Measurements from ENCODE around the gene TMEM240. TPM values are rescaled to one million over a fixed set of nuclear protein-coding genes. Genes with fewer than 3 reads are reported as not detected.
"Not testable (repeated sequence)": the region's sequence is repeated elsewhere in the genome, so short reads cannot be mapped to it uniquely, and the experiment has no call there.

The TMEM240 gene
- total RNA-seq, 1 experiment from 2014 or later, result 0.87 TPM

GRCh38 chr1:1523651-1524050 is 16.8 kb downstream of the TMEM240 start:
- H3K27me3 ChIP-seq (ENCODE audit: low read length); intact Hi-C loops (cut with micrococcal nuclease); ATAC-seq; H4K20me1 ChIP-seq (ENCODE audit: low read length); H3K27ac ChIP-seq (ENCODE audit: low read length); H3K9ac ChIP-seq (ENCODE audit: low read length); H3K9me2 ChIP-seq (replicated peaks; ENCODE audit: low read length); H3K4me3 ChIP-seq (ENCODE audit: low read length); H3K79me2 ChIP-seq (ENCODE audit: low read length); H2AFZ ChIP-seq (ENCODE audit: low read length); H3F3A ChIP-seq (ENCODE audit: low read length, unreplicated experiment); DNase-seq; POLR2A ChIA-PET (ENCODE audit: unreplicated experiment); CTCF ChIA-PET; BruUV-seq (replicated peaks); H3K9me3 ChIP-seq (ENCODE audit: low read length); H3K4me2 ChIP-seq (ENCODE audit: low read length); H3K4me1 ChIP-seq (ENCODE audit: insufficient read depth, low read length): not testable (repeated sequence)
- H3K36me3 ChIP-seq (ENCODE audit: low read depth, low read length), result peaks cover 43% of the 10 kb centered on the region

- CTCF ChIA-PET; H3K4me1 ChIP-seq (ENCODE audit: insufficient read depth, low read length); POLR2A ChIA-PET (ENCODE audit: unreplicated experiment); H3K4me2 ChIP-seq (ENCODE audit: low read length); H3K27ac ChIP-seq (ENCODE audit: low read length); H3K79me2 ChIP-seq (ENCODE audit: low read length); ATAC-seq; BruUV-seq (replicated peaks); H3K4me3 ChIP-seq (ENCODE audit: low read length); H3F3A ChIP-seq (ENCODE audit: low read length, unreplicated experiment); H3K27me3 ChIP-seq (ENCODE audit: low read length); H4K20me1 ChIP-seq (ENCODE audit: low read length); DNase-seq; H3K9me2 ChIP-seq (replicated peaks; ENCODE audit: low read length); H3K9me3 ChIP-seq (ENCODE audit: low read length); intact Hi-C loops (cut with micrococcal nuclease); H2AFZ ChIP-seq (ENCODE audit: low read length); H3K9ac ChIP-seq (ENCODE audit: low read length): not testable (repeated sequence)
- H3K36me3 ChIP-seq (ENCODE audit: low read depth, low read length), result peaks cover 40% of the 10 kb centered on the region
Observed at GRCh38 chr1:1523226-1523625, 17.2 kb downstream of the TMEM240 start.

- DNase-seq; H3F3A ChIP-seq (ENCODE audit: low read length, unreplicated experiment); H3K9me3 ChIP-seq (ENCODE audit: low read length); H3K9ac ChIP-seq (ENCODE audit: low read length); ATAC-seq; H3K27me3 ChIP-seq (ENCODE audit: low read length); H3K4me1 ChIP-seq (ENCODE audit: insufficient read depth, low read length); H2AFZ ChIP-seq (ENCODE audit: low read length); H3K27ac ChIP-seq (ENCODE audit: low read length); intact Hi-C loops (cut with micrococcal nuclease); H4K20me1 ChIP-seq (ENCODE audit: low read length); H3K4me3 ChIP-seq (ENCODE audit: low read length); H3K4me2 ChIP-seq (ENCODE audit: low read length); BruUV-seq (replicated peaks); CTCF ChIA-PET; H3K79me2 ChIP-seq (ENCODE audit: low read length); H3K9me2 ChIP-seq (replicated peaks; ENCODE audit: low read length); POLR2A ChIA-PET (ENCODE audit: unreplicated experiment): not testable (repeated sequence)
- peaks cover 39% of the 10 kb centered on the region for H3K36me3 ChIP-seq (ENCODE audit: low read depth, low read length)
Observed at GRCh38 chr1:1522536-1522935, 17.9 kb downstream of the TMEM240 start.

- H3K79me2 ChIP-seq (ENCODE audit: low read length), result peaks cover 4% of the 10 kb centered on the region; the same call in 1 of the 2 replicates
- no peaks in the 10 kb centered on the region for H3F3A ChIP-seq (ENCODE audit: low read length, unreplicated experiment)
- BruUV-seq (replicated peaks), result no TSS peak
- H3K9me3 ChIP-seq (ENCODE audit: low read length), result no peaks in the 10 kb centered on the region
- no peak overlapping the region for H2AFZ ChIP-seq (ENCODE audit: low read length)
- H3K4me3 ChIP-seq (ENCODE audit: low read length), result no peak overlapping the region
- no peaks in the 10 kb centered on the region for H4K20me1 ChIP-seq (ENCODE audit: low read length)
- no peaks in the 10 kb centered on the region for H3K9me2 ChIP-seq (replicated peaks; ENCODE audit: low read length)
- intact Hi-C loops (cut with micrococcal nuclease), result no loop called here
- H3K27me3 ChIP-seq (ENCODE audit: low read length), result no peaks in the 10 kb centered on the region
- DNase-seq (no peak), ATAC-seq (no peak)
- ChIA-PET CTCF (no interaction called here), POLR2A (ENCODE audit: unreplicated experiment) (no interaction called here)
- H3K9ac ChIP-seq (ENCODE audit: low read length), result no peak overlapping the region
- H3K36me3 ChIP-seq (ENCODE audit: low read depth, low read length), result peaks cover 38% of the 10 kb centered on the region
- no peak overlapping the region for H3K4me2 ChIP-seq (ENCODE audit: low read length)
- TF ChIP-seq EZH2 (IDR thresholded peaks at IDR 0.05; ENCODE audit: low read length, unreplicated experiment) (no peak), CTCF (conservative IDR thresholded peaks at IDR 0.05; ENCODE audit: low read depth, low read length) (no peak), EZH2phosphoT487 (IDR thresholded peaks at IDR 0.05; ENCODE audit: borderline replicate concordance, low read length) (no peak)
- H3K27ac ChIP-seq (ENCODE audit: low read length), result no peak overlapping the region
- H3K4me1 ChIP-seq (ENCODE audit: insufficient read depth, low read length), result no peaks in the 10 kb centered on the region
Observed at GRCh38 chr1:1521331-1521730, 19.1 kb downstream of the TMEM240 start.

- H3K9me2 ChIP-seq (replicated peaks; ENCODE audit: low read length); intact Hi-C loops (cut with micrococcal nuclease); ATAC-seq; H3K4me2 ChIP-seq (ENCODE audit: low read length); H3K9me3 ChIP-seq (ENCODE audit: low read length); H2AFZ ChIP-seq (ENCODE audit: low read length); POLR2A ChIA-PET (ENCODE audit: unreplicated experiment); CTCF ChIA-PET; H3K9ac ChIP-seq (ENCODE audit: low read length); H3F3A ChIP-seq (ENCODE audit: low read length, unreplicated experiment); BruUV-seq (replicated peaks); H3K4me3 ChIP-seq (ENCODE audit: low read length); H4K20me1 ChIP-seq (ENCODE audit: low read length); H3K27me3 ChIP-seq (ENCODE audit: low read length); DNase-seq; H3K27ac ChIP-seq (ENCODE audit: low read length); H3K4me1 ChIP-seq (ENCODE audit: insufficient read depth, low read length): not testable (repeated sequence)
- Histone ChIP-seq H3K79me2 (ENCODE audit: low read length) (peaks cover 13% of the 10 kb centered on the region), H3K36me3 (ENCODE audit: low read depth, low read length) (peaks cover 38% of the 10 kb centered on the region)
Observed at GRCh38 chr1:1519805-1520505, 20.5 kb downstream of the TMEM240 start.

- POLR2A ChIA-PET (ENCODE audit: unreplicated experiment); H3K9ac ChIP-seq (ENCODE audit: low read length); DNase-seq; ATAC-seq; H3K4me2 ChIP-seq (ENCODE audit: low read length); H3F3A ChIP-seq (ENCODE audit: low read length, unreplicated experiment); BruUV-seq (replicated peaks); H2AFZ ChIP-seq (ENCODE audit: low read length); H3K4me1 ChIP-seq (ENCODE audit: insufficient read depth, low read length); H3K9me2 ChIP-seq (replicated peaks; ENCODE audit: low read length); CTCF ChIA-PET; H3K9me3 ChIP-seq (ENCODE audit: low read length); intact Hi-C loops (cut with micrococcal nuclease); H4K20me1 ChIP-seq (ENCODE audit: low read length); H3K27ac ChIP-seq (ENCODE audit: low read length); H3K27me3 ChIP-seq (ENCODE audit: low read length); H3K4me3 ChIP-seq (ENCODE audit: low read length): not testable (repeated sequence)
- Histone ChIP-seq H3K79me2 (ENCODE audit: low read length) (peaks cover 26% of the 10 kb centered on the region), H3K36me3 (ENCODE audit: low read depth, low read length) (peaks cover 38% of the 10 kb centered on the region)
Observed at GRCh38 chr1:1518621-1519007, 21.8 kb downstream of the TMEM240 start.

Data from PC-3 (cell line).